ENCODE results near the gene ARSG.

Gene ARSG

GRCh38 chr17:68456339-68457167 is 165.3 kb downstream of the ARSG start:
- H3K4me3 ChIP-seq (ENCODE audit: low read depth, low read length) = peak overlapping the region; percentile 83
- TF ChIP-seq CTCF (IDR thresholded peaks at IDR 0.05; ENCODE audit: low read depth, low read length) = no peak

- TF ChIP-seq CTCF (IDR thresholded peaks at IDR 0.05; ENCODE audit: low read depth, low read length) = no peak
- H3K4me3 ChIP-seq (ENCODE audit: low read depth, low read length) = peak within 1 kb of the TSS; percentile 83
Observed at GRCh38 chr17:68457168-68457538, 165.9 kb downstream of the ARSG start, which contains the start of gene WIPI1. TSS of gene WIPI1 (minus strand) at chr17:68457496. CDS start at chr17:68457421, 75 bp downstream.

DNA sequence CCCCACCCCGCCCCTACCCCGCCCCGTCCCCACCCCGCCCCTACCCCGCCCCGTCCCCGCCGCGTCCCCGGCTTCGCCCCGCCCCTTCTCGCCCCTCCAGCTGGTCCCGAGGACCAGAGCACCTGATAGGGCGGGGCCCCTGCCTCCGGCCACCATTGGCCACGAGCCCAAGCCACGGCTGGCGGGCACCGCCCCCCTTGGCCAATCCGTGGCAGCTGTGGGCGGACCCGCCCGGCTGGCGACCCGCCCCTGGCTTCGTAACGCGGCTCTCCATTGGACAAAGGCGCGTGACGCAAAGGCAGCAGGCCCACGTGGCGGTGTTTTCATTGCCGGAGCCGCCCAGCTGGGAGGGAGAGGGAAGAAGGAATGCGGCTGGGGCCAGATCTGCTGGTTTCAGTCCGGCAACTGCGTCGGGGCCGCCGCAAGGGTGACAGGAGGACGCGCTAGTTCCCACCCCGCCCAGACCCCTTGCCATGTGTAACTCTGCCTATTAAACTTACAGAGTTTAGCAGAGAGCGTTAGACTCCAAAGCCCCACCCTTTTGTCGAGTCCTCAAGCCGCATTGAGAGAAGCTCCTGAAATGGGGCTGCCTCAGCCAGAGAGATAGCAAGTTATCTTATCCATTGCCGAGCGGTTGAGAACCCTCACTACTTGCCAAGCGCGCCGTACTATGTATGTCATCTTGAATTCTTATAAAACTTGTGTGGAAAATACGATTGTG is 166.4 kb downstream of the ARSG start:
- H3K4me3 ChIP-seq (ENCODE audit: low read depth, low read length) = peak overlapping the region; percentile 83
- TF ChIP-seq CTCF (IDR thresholded peaks at IDR 0.05; ENCODE audit: low read depth, low read length) = no peak

GRCh38 chr17:68458260-68459036 is 167.2 kb downstream of the ARSG start:
- peak overlapping the region; percentile 64 for H3K4me3 ChIP-seq (ENCODE audit: low read depth, low read length)
- TF ChIP-seq CTCF (IDR thresholded peaks at IDR 0.05; ENCODE audit: low read depth, low read length) = no peak

DNA sequence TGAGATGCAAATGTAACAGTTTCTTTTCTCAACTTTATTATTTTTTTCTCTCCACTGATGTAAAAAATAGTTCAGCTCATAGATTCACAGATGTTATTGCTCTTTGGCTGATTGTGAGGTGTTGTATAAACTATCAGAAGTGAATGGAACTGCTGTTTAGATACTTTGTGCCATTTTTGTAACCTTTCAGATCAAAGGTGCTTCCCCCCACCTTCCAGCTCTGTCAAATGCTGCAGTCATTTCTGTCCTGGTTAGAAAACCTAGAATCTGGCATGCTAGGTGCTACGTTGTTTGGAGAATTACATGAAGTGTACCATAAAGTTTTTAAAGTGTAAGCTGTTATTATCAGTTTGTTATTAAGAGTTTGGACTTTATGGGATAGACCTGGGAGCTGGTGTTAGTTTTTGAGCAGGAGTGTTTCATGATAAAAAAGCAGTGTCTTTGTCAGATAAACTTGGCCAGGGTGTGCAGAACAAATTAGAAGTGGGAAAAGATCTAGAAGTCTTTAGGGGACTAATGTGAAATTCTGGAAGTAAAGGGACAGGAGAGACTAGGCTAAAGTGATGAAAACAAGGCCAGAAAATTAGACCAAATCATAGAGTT is 167.8 kb downstream of the ARSG start:
- no peak overlapping the region for H3K4me3 ChIP-seq (ENCODE audit: low read depth, low read length)
- TF ChIP-seq CTCF (IDR thresholded peaks at IDR 0.05; ENCODE audit: low read depth, low read length) = no peak

- no peak overlapping the region for H3K4me3 ChIP-seq (ENCODE audit: low read depth, low read length)
- no peak for TF ChIP-seq CTCF (IDR thresholded peaks at IDR 0.05; ENCODE audit: low read depth, low read length)
Observed at GRCh38 chr17:68460146-68460545, 168.9 kb downstream of the ARSG start.

Data from WI38 (cell line).